ENCODE data around the gene MED13L.

DNA sequence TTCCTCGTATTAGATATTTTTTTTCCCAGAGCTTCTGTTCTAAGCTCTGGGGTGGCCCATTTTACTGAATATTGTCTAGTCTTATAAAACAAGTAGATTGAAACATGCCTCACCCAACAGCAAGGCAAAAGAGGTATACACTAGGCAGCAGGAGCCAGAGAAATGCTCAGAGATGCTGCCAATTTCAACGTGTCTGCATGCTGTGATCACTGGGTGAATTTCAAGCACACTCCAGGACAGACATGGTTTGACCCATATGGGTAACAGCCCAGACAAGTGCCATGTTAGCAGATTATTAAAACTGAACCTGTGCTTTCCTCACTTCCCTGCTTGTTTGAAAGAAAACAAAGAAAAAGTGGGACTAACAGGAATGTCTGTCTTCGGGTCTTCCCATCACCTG is 321.3 kb downstream of the MED13L start:
- no peak for TF ChIP-seq CTCF (IDR thresholded peaks at IDR 0.05)
- TF ChIP-seq EZH2 (IDR thresholded peaks at IDR 0.05; ENCODE audit: borderline replicate concordance, insufficient read depth, low read depth, low read length, poor library complexity, severe bottlenecking) = no peak

Data from B cell (primary cell).